Naive thymus-derived CD4-positive, alpha-beta T cell (primary cell): ENCODE measurements around the gene ODC1. TPM values are rescaled to one million over a fixed set of nuclear protein-coding genes. Genes with fewer than 3 reads are reported as not detected.
A peak's percentile ranks its signal among the peaks of the same experiment; 100 is the strongest.
"Not testable (repeated sequence)": the region's sequence is repeated elsewhere in the genome, so short reads cannot be mapped to it uniquely, and the experiment has no call there.

Experiments used
- ATAC-seq: fragments of 150-1000 bp; cut with Tn5 transposase; 2 replicates; pipeline ENCODE4 v1.10.0; 2021; ENCODE audit warnings: mild to moderate bottlenecking, moderate library complexity
- CTCF ChIA-PET: fragments of 350-600 bp; sonication (Branson Sonifier 250); formaldehyde crosslinking; loops from one replicate; lab custom pipeline; 2021; ENCODE audit warnings: antibody characterized with exemption; lab: Charles Lee
- POLR2A ChIA-PET: fragments of 350-600 bp; sonication (Branson Sonifier 250); formaldehyde crosslinking; loops from one replicate; lab custom pipeline; 2021; ENCODE audit warnings: antibody characterized with exemption, inconsistent platforms; lab: Charles Lee
- DNase-seq, 9 donors: peaks; one replicate each; pipeline versions ENCODE4 v3.0.0 to v3.0.0-alpha.2; 2020 to 2022; ENCODE audit warnings: mixed read lengths in 1 of 9
- H3K27ac ChIP-seq: one replicate; pipeline ENCODE4 v1.7.0; 2013; ENCODE audit warnings: mild to moderate bottlenecking, low read depth, low read length, moderate library complexity
- H3K27me3 ChIP-seq, 2 donors: one replicate each; pipeline ENCODE4 v1.7.0; 2013; ENCODE audit warnings: low read length in 2 of 2, mild to moderate bottlenecking in 2 of 2, moderate library complexity in 2 of 2; ENCODE audit not compliant: control insufficient read depth in 2 of 2, insufficient read depth in 2 of 2
- H3K36me3 ChIP-seq, 3 experiments: 1 replicate in 2 of 3; 2 replicates in 1 of 3; pipeline ENCODE4 v1.7.0; 2013; ENCODE audit warnings: low read length in 3 of 3, mild to moderate bottlenecking in 3 of 3, moderate library complexity in 1 of 3; ENCODE audit not compliant: insufficient read depth in 3 of 3, control insufficient read depth in 2 of 3
- H3K4me1 ChIP-seq, 2 donors: one replicate each; pipeline ENCODE4 v1.7.0; 2013; ENCODE audit warnings: low read length in 2 of 2, mild to moderate bottlenecking in 2 of 2, moderate library complexity in 1 of 2; ENCODE audit not compliant: control insufficient read depth in 2 of 2, insufficient read depth in 2 of 2
- H3K4me3 ChIP-seq: 2 replicates; pipeline ENCODE4 v1.7.0; 2013; ENCODE audit warnings: mild to moderate bottlenecking, low read length
- H3K9me3 ChIP-seq, 3 experiments: 1 replicate in 2 of 3; 2 replicates in 1 of 3; pipeline ENCODE4 v1.7.0; 2013; ENCODE audit warnings: low read length in 3 of 3; ENCODE audit not compliant: control insufficient read depth in 2 of 3
- H3K27ac Mint-ChIP-seq, 9 donors: one replicate each; pipeline ENCODE4 v1.8.0; 2020 to 2022; ENCODE audit warnings: mixed read lengths in 9 of 9, mild to moderate bottlenecking in 8 of 9, moderate library complexity in 5 of 9, inconsistent platforms in 2 of 9
- H3K27me3 Mint-ChIP-seq, 5 donors: one replicate each; pipeline ENCODE4 v1.8.0; 2021 to 2022; ENCODE audit warnings: mixed read lengths in 5 of 5, mild to moderate bottlenecking in 1 of 5
- H3K36me3 Mint-ChIP-seq, 5 donors: one replicate each; pipeline ENCODE4 v1.8.0; 2020 to 2022; ENCODE audit warnings: mixed read lengths in 5 of 5, mild to moderate bottlenecking in 3 of 5, inconsistent platforms in 1 of 5
- H3K4me1 Mint-ChIP-seq, 7 donors: one replicate each; pipeline ENCODE4 v1.8.0; 2020 to 2022; ENCODE audit warnings: mixed read lengths in 7 of 7, mild to moderate bottlenecking in 3 of 7, inconsistent platforms in 1 of 7
- H3K4me3 Mint-ChIP-seq, 10 donors: one replicate each; pipeline ENCODE4 v1.8.0; 2020 to 2022; ENCODE audit warnings: mild to moderate bottlenecking in 10 of 10, mixed read lengths in 10 of 10, moderate library complexity in 6 of 10, inconsistent platforms in 2 of 10
- H3K9me3 Mint-ChIP-seq, 11 donors: one replicate each; pipeline ENCODE4 v1.8.0; 2020 to 2022; ENCODE audit warnings: mixed read lengths in 11 of 11, mild to moderate bottlenecking in 4 of 11, inconsistent platforms in 1 of 11, moderate library complexity in 1 of 11
- intact Hi-C, 2 donors: fragments of 100-400 bp; cut with micrococcal nuclease; formaldehyde crosslinking; loops; one replicate each; pipeline ENCODE4 v1.15.1; 2023
- polyA plus RNA-seq, 2 donors: library from polyadenylated mRNA; unstranded; fragments of 300-500 nt; fragmentation: Illumina TruSeq; gene quantifications; one replicate each; pipeline ENCODE4 v1.2.3, GENCODE V29; 2021
- total RNA-seq, 6 experiments: library from RNA in 5 of 6; stranded (reverse) in 5 of 6; gene quantifications; 1 replicate in 5 of 6; 2 replicates in 1 of 6; pipeline ENCODE4 v1.2.3 and lab custom pipeline; 2021 to 2026

The ODC1 gene
- total and polyA plus RNA-seq, 7 experiments from 2014 or later, result 32.7 to 88.2 (median 52.4) TPM

- Histone ChIP-seq H3K4me1 (peaks cover 12 to 26% of the 10 kb centered on the region in 2 donors), H3K36me3 (peaks cover 15 to 31% (median 19%) of the 10 kb centered on the region in 3 experiments), H3K4me3 (peak overlapping the region; percentile 19), H3K9me3 (no peaks in the 10 kb centered on the region), H3K27ac (no peak overlapping the region), H3K27me3 (no peaks in the 10 kb centered on the region)
- ChIA-PET POLR2A (interaction anchor here (0.6 to 2.8 kb wide), 8 partner anchors 10 to 402 kb away, joined by 3 to 21 read pairs (median 4); partner anchors contain the start of gene HPCAL1), CTCF (interaction anchor here (0.5 to 2.9 kb wide), 4 partner anchors 11 to 378 kb away, joined by 3 to 10 read pairs (median 6); no protein-coding TSS in a partner anchor)
- H3K36me3 Mint-ChIP-seq, result peaks cover 13 to 29% (median 17%) of the 10 kb centered on the region in 5 donors
- ATAC-seq (no peak), DNase-seq (no peak)
- peak overlapping the region in 5 of 9 donors; percentile 14 to 88 (median 56) for H3K27ac Mint-ChIP-seq
- H3K9me3 Mint-ChIP-seq, result no peaks in the 10 kb centered on the region
- H3K27me3 Mint-ChIP-seq, result no peaks in the 10 kb centered on the region
- peak overlapping the region in 7 of 10 donors; percentile 46 to 86 (median 70) for H3K4me3 Mint-ChIP-seq
- peaks cover 5 to 51% (median 22%) of the 10 kb centered on the region in 7 donors for H3K4me1 Mint-ChIP-seq
- intact Hi-C loops, result loop anchor here (1.0 to 10.0 kb wide), 9 partner anchors 118 to 1764 kb away; partner anchors contain the start of genes GRHL1 (in 2 of the 2), CPSF3 (in 1 of the 2), IAH1 (in 1 of the 2) and ID2 (in 1 of the 2)
These were observed 1.5 kb downstream of the ODC1 start for GRCh38 chr2:10446631-10447030.

DNA sequence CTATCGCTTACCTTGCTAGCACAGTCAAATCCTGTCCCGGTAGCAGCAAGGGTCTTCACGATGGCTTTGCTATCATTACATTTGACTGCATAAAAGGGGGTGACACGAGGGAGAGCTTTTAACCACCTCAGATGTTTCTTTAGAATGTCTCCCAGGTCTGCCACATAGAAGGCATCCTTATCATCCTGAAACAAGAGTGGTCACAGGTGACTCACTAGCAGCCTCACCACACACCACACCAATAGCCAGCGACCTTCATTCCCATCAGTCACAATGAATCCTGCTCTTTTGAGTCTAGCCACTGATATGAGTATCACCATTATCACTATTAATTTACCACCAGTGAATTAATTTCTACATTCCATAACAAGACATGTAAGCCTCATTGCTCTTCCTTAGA is 3.7 kb downstream of the ODC1 start:
- Mint-ChIP-seq H3K36me3 (peaks cover 17 to 34% (median 18%) of the 10 kb centered on the region in 5 donors), H3K9me3 (no peaks in the 10 kb centered on the region), H3K4me3 (no peak overlapping the region), H3K27ac (peak overlapping the region in 1 of 9 donors; percentile 51), H3K4me1 (peaks cover 5 to 38% (median 18%) of the 10 kb centered on the region in 7 donors), H3K27me3 (no peaks in the 10 kb centered on the region)
- peaks cover 25 to 53% (median 27%) of the 10 kb centered on the region in 3 experiments for H3K36me3 ChIP-seq
- DNase-seq, result peak in 1 of 9 donors; percentile 60
- H3K27me3 ChIP-seq, result no peaks in the 10 kb centered on the region
- no peak overlapping the region for H3K27ac ChIP-seq
- ChIA-PET POLR2A (no interaction called here), CTCF (interaction anchor here (1.2 to 2.9 kb wide), 2 partner anchors 9 to 35 kb away, joined by 3 to 10 read pairs; no protein-coding TSS in a partner anchor)
- H3K9me3 ChIP-seq, result no peaks in the 10 kb centered on the region
- H3K4me3 ChIP-seq, result no peak overlapping the region
- H3K4me1 ChIP-seq, result peaks cover 8 to 26% of the 10 kb centered on the region in 2 donors
- intact Hi-C loops, result loop anchor here in 1 of 2 donors (10.0 kb wide), 2 partner anchors 120 to 1020 kb away; partner anchors contain the start of genes CPSF3 and ITGB1BP1
- ATAC-seq, result no peak

- CTCF ChIA-PET, result interaction anchor here (1.2 kb wide), 1 partner anchor 33 kb away, joined by 5 read pairs; no protein-coding TSS in a partner anchor
- H3K27me3 ChIP-seq, H3K27me3 Mint-ChIP-seq, H3K9me3 ChIP-seq, H3K9me3 Mint-ChIP-seq, POLR2A ChIA-PET, H3K4me3 ChIP-seq, H3K27ac Mint-ChIP-seq, H3K4me3 Mint-ChIP-seq, ATAC-seq, H3K27ac ChIP-seq, DNase-seq: not testable (repeated sequence)
- peaks cover 17 to 34% (median 18%) of the 10 kb centered on the region in 5 donors for H3K36me3 Mint-ChIP-seq
- Histone ChIP-seq H3K4me1 (peaks cover 7 to 18% of the 10 kb centered on the region in 2 donors), H3K36me3 (peaks cover 25 to 54% (median 31%) of the 10 kb centered on the region in 3 experiments)
- H3K4me1 Mint-ChIP-seq, result peaks cover 2 to 33% (median 14%) of the 10 kb centered on the region in 7 donors
- intact Hi-C loops, result loop anchor here in 1 of 2 donors (10.0 kb wide), 2 partner anchors 122 to 1018 kb away; partner anchors contain the start of genes CPSF3 and ITGB1BP1
These were observed 5.5 kb downstream of the ODC1 start for GRCh38 chr2:10442469-10443126.

DNA sequence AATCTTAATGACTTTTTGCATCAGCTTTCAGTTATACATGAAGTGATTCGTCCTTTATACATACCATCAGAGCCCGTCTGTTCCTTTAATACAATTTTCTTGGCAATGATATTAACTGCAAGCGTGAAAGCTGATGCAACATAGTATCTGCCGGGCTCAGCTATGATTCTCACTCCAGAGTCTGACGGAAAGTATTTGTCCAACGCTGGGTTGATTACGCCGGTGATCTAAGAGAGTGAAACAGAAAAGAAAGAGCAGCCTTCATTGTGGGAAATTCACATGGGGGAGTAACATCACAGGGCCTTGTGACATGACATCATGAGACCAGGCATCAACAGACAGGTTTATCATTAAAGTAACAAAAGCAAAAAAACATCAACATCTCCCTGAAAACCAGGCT is 6.2 kb downstream of the ODC1 start:
- Mint-ChIP-seq H3K27me3 (no peaks in the 10 kb centered on the region), H3K9me3 (no peaks in the 10 kb centered on the region), H3K4me1 (peaks cover 0 to 27% (median 8%) of the 10 kb centered on the region in 7 donors), H3K4me3 (no peak overlapping the region), H3K27ac (peak overlapping the region in 1 of 9 donors; percentile 48), H3K36me3 (peaks cover 17 to 34% (median 18%) of the 10 kb centered on the region in 5 donors)
- Histone ChIP-seq H3K4me3 (no peak overlapping the region), H3K27ac (no peak overlapping the region), H3K9me3 (no peaks in the 10 kb centered on the region), H3K27me3 (no peaks in the 10 kb centered on the region), H3K4me1 (peaks cover under 1 to 12% of the 10 kb centered on the region in 2 donors), H3K36me3 (peaks cover 25 to 54% (median 31%) of the 10 kb centered on the region in 3 experiments)
- ChIA-PET POLR2A (no interaction called here), CTCF (no interaction called here)
- DNase-seq, result no peak
- intact Hi-C loops, result loop anchor here in 1 of 2 donors (10.0 kb wide), 2 partner anchors 123 to 1017 kb away; partner anchors contain the start of genes CPSF3 and ITGB1BP1
- no peak for ATAC-seq

DNA sequence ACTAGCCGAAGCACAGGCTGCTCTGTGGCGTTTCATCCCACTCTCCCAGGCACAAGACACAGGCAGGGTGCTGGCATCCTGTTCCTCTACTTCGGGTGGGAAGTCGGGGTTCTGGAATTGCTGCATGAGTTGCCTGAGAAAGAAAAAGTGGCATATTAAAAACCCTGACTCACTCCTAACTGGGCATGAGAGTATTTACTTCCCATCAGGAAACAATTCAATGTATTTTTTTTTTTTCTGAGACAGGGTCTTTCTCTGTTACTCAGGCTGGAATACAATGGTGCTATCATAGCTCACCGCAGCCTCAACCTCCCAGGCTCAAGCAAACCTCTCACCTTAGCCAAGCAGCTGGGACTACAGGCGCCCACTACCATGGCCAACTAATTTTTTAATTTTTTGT is 7.4 kb downstream of the ODC1 start:
- H3K36me3 ChIP-seq, result peaks cover 25 to 54% (median 31%) of the 10 kb centered on the region in 3 experiments
- no peak for DNase-seq
- H3K27me3 ChIP-seq, result no peaks in the 10 kb centered on the region
- ATAC-seq, result no peak
- H3K9me3 ChIP-seq, result no peaks in the 10 kb centered on the region
- Mint-ChIP-seq H3K27me3 (no peaks in the 10 kb centered on the region), H3K27ac (peak overlapping the region in 1 of 9 donors; percentile 51), H3K4me3 (no peak overlapping the region), H3K36me3 (peaks cover 17 to 34% (median 18%) of the 10 kb centered on the region in 5 donors), H3K4me1 (peaks cover 0 to 26% (median 2%) of the 10 kb centered on the region in 7 donors), H3K9me3 (no peaks in the 10 kb centered on the region)
- intact Hi-C loops, result loop anchor here in 1 of 2 donors (10.0 kb wide), 2 partner anchors 124 to 1016 kb away; partner anchors contain the start of genes CPSF3 and ITGB1BP1
- ChIA-PET CTCF (interaction anchor here (1.0 to 2.0 kb wide), 2 partner anchors 11 to 368 kb away, joined by 4 to 5 read pairs; no protein-coding TSS in a partner anchor), POLR2A (interaction anchor here (1.6 kb wide), 1 partner anchor 8 kb away, joined by 5 read pairs; the partner anchor contains the start of gene ODC1)
- H3K27ac ChIP-seq, result no peak overlapping the region
- no peak overlapping the region for H3K4me3 ChIP-seq
- peaks cover 0 to 1% of the 10 kb centered on the region in 2 donors for H3K4me1 ChIP-seq

DNA sequence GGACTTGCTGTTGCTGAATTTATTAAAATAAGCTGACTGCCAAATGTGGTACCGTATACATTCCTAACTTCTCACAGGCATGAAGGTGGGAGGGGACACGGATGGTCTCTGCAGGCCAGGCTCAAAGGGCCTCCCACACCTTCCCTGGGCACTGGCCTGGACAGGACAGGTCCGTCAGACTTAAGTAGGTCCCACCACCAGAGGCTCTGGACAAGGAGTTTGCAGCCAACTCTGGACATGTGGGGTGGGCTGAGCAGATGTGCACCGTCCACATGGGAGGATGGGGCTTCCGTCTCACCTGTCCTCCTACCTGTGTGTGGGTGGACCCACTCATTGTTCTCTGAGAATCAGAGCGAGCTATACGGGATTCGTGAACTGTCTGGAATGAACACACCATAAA is 8.2 kb downstream of the ODC1 start:
- peaks cover 17 to 34% (median 18%) of the 10 kb centered on the region in 5 donors for H3K36me3 Mint-ChIP-seq
- no peak overlapping the region for H3K4me3 ChIP-seq
- ATAC-seq (no peak), DNase-seq (no peak)
- H3K9me3 ChIP-seq, result no peaks in the 10 kb centered on the region
- peak overlapping the region in 1 of 9 donors; percentile 28 for H3K27ac Mint-ChIP-seq
- H3K27me3 Mint-ChIP-seq, result no peaks in the 10 kb centered on the region
- peaks cover 25 to 54% (median 31%) of the 10 kb centered on the region in 3 experiments for H3K36me3 ChIP-seq
- no peaks in the 10 kb centered on the region for H3K9me3 Mint-ChIP-seq
- no peaks in the 10 kb centered on the region for H3K4me1 ChIP-seq
- H3K27me3 ChIP-seq, result no peaks in the 10 kb centered on the region
- intact Hi-C loops, result loop anchor here (10.0 kb wide), 3 partner anchors 125 to 1015 kb away; partner anchors contain the start of genes CPSF3 (in 1 of the 2) and ITGB1BP1 (in 1 of the 2)
- no peak overlapping the region for H3K4me3 Mint-ChIP-seq
- ChIA-PET POLR2A (interaction anchor here (1.6 kb wide), 1 partner anchor 8 kb away, joined by 5 read pairs; the partner anchor contains the start of gene ODC1), CTCF (interaction anchor here (1.0 to 2.0 kb wide), 3 partner anchors 12 to 368 kb away, joined by 4 to 6 read pairs (median 5); no protein-coding TSS in a partner anchor)
- peaks cover 0 to 22% (median 1%) of the 10 kb centered on the region in 7 donors for H3K4me1 Mint-ChIP-seq
- no peak overlapping the region for H3K27ac ChIP-seq
